Spleen (tissue), 7 donors: ENCODE measurements around the gene ACADS.

Experiments used
- POLR2A ChIP-seq, 3 donors: fragments of 450-650 bp; IDR thresholded peaks; one replicate each; pipeline ENCODE4 v1.5.1; 2017; ENCODE audit warnings: antibody characterized with exemption in 3 of 3, mild to moderate bottlenecking in 1 of 3
- POLR2AphosphoS5 ChIP-seq, 3 donors: sonication (generic); formaldehyde crosslinking; IDR thresholded peaks; one replicate each; pipeline ENCODE4 v1.5.1; 2017; ENCODE audit warnings: antibody characterized with exemption in 3 of 3
- TF ChIP-seq, protein P1 (sequence below), 11 experiments: fragments of 200-600 bp in 7 of 11; fragments of 450-650 bp in 4 of 11; sonication (generic) in 4 of 11; IDR thresholded peaks in 8 of 11; conservative IDR thresholded peaks in 3 of 11; 1 replicate in 7 of 11; 2 replicates in 4 of 11; pipeline versions ENCODE4 v1.4.0 to v1.8.0; 2016 to 2021; ENCODE audit warnings: antibody characterized with exemption in 11 of 11, inconsistent platforms in 4 of 11, mild to moderate bottlenecking in 1 of 11
- donor health status: DM: no; HTN: no; CAD: no; lungs with moderate emphysema.
- donor health status: DM: no; HTN: no; CAD: no.
- donor health status: DM: no; HTN: no; CAD: no.

DNA sequence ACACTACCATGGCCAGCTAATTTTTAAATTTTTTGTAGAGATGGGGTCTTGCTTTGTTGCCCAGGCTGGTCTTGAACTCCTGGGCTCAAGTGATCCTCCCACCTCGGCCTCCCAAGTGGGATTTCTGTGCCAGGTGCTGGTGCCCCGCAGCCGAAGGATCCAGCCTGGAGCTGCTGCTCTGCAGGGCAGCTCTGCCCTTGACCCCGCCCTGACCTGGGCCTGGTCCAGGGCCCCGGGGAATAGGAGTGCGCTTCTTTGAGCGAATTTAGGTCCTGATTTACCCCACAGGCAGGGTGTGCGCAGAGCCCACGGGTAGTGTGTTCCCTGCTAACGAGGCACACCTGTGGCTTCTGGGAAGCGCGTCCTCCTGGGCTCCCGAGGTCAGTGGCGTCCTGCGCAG lies 15.2 kb downstream of the ACADS start:
- TF ChIP-seq, protein P1, sequence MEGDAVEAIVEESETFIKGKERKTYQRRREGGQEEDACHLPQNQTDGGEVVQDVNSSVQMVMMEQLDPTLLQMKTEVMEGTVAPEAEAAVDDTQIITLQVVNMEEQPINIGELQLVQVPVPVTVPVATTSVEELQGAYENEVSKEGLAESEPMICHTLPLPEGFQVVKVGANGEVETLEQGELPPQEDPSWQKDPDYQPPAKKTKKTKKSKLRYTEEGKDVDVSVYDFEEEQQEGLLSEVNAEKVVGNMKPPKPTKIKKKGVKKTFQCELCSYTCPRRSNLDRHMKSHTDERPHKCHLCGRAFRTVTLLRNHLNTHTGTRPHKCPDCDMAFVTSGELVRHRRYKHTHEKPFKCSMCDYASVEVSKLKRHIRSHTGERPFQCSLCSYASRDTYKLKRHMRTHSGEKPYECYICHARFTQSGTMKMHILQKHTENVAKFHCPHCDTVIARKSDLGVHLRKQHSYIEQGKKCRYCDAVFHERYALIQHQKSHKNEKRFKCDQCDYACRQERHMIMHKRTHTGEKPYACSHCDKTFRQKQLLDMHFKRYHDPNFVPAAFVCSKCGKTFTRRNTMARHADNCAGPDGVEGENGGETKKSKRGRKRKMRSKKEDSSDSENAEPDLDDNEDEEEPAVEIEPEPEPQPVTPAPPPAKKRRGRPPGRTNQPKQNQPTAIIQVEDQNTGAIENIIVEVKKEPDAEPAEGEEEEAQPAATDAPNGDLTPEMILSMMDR (IDR thresholded peaks at IDR 0.05 in 8 of 11, conservative IDR thresholded peaks at IDR 0.05 in 3 of 11), result no peak
- no peak for TF ChIP-seq POLR2A (IDR thresholded peaks at IDR 0.05)
- TF ChIP-seq POLR2AphosphoS5 (IDR thresholded peaks at IDR 0.05), result no peak
